RPMI7951 (cell line): ENCODE results near the gene SPRR2G. TPM values are rescaled to one million over a fixed set of nuclear protein-coding genes. Genes with fewer than 3 reads are reported as not detected.
"Not testable (repeated sequence)": the region's sequence is repeated elsewhere in the genome, so short reads cannot be mapped to it uniquely, and the experiment has no call there.

Experiments
- DNase-seq: peaks from one replicate; pipeline ENCODE4 v3.0.0-alpha.2; 2012; ENCODE audit warnings: low read depth
- total RNA-seq: library from RNA; depleted of rRNA; stranded (reverse); fragments of >200 nt; shearing (Covaris generic); gene quantifications from 2 replicates; pipeline ENCODE4 v1.2.3, GENCODE V29; 2014; rRNA removed

SPRR2G gene
- not detected in 2 replicates for total RNA-seq

- DNase-seq = no peak
These were observed at the start of gene SPRR2G for GRCh38 chr1:153150846-153151245. SPRR2G (minus strand) TSS chr1:153150890; CDS start chr1:153150110, 780 bp downstream.

GRCh38 chr1:153195216-153195615, 44.5 kb upstream of the SPRR2G start:
- DNase-seq = no peak

GRCh38 chr1:153194331-153195050, 43.8 kb upstream of the SPRR2G start:
- DNase-seq = no peak

- no peak for DNase-seq
These were observed 42.0 kb upstream of the SPRR2G start for GRCh38 chr1:153192697-153193096.

- no peak for DNase-seq
These were observed 39.7 kb upstream of the SPRR2G start for GRCh38 chr1:153190373-153190772.

GRCh38 chr1:153188301-153188700, 37.6 kb upstream of the SPRR2G start:
- not testable (repeated sequence) for DNase-seq

GRCh38 chr1:153180556-153180955, 29.9 kb upstream of the SPRR2G start:
- DNase-seq = no peak

GRCh38 chr1:153178922-153179321, 28.2 kb upstream of the SPRR2G start:
- no peak for DNase-seq

DNA sequence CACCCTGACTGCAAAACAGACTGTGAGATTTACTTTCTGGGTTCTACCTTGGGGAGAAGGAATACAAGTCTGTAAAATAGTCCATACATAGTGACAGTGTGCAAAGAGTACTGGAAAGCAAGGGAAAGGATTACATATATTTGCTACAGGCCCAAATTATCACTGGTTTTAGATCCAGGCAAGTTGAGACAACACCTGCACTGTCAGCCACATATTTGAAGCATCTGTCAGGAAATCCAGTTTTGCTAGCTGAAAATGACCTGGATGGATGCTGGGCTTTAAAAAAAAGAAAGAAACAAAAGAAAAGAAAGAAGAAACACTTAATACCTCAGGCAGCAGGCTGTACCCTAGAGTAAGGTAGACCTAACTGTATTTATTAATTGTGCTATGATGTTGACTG, 23.9 kb upstream of the SPRR2G start:
- DNase-seq = no peak

DNA sequence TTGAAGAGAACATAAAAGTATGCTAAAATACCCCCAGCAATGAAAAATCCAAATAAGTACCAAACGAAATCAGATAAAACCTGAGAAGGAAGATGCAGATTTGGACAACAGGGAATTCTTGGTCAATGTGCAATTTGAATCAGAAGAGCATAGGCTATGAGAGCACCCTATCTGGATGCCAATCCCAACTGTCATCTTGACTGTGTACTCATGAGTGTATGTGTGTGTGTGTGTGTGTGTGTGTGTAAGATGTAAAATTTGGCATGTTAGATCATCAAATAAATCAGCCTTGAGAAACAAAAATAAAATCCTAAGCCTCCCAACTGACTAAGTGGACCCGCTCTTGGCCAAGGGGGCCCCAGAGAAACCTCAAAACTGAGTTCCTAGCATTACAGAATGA, 18.0 kb upstream of the SPRR2G start:
- DNase-seq = no peak

DNA sequence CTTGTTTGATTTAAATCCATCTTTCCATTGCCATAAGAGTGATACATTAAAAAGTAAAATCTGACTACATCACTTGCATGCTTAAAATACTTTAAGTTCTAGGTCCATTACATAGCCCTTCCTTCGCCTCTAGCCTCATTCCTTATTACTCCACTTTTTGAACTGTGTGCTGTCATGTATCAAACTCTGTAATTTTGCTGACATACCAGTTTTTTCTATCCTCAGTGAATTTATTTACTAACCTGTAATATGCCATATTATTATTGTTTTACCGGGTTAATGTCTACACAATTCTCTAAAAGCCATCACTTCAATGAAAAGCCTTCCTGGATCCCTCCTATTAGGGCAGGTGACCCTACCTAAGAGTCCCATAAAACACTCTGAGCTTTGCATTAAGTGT, 4.9 kb upstream of the SPRR2G start:
- no peak for DNase-seq

GRCh38 chr1:153152481-153152880, 1.8 kb upstream of the SPRR2G start:
- DNase-seq = no peak

GRCh38 chr1:153141377-153141776, 9.3 kb downstream of the SPRR2G start:
- no peak for DNase-seq

DNA sequence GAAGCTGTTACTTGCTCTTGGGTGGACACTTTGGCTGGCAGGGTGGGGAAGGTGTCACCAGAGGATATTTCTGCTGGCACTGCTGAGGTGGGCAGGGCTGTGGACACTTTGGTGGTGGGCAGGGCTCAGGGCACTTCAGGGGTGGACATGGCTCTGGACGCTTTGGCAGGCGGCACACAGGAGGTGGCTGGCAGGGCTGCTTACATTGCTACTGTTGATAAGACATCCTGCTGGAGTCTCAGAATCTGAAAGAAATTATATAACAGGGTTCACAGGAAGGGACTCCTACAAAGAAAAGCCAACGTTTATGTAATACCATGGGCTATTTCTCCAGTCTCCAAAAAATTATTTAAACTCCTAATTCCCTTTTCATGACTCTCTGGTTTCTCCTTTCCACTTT, 10.2 kb downstream of the SPRR2G start:
- no peak for DNase-seq

GRCh38 chr1:153133743-153134142, 16.9 kb downstream of the SPRR2G start:
- DNase-seq = no peak

DNA sequence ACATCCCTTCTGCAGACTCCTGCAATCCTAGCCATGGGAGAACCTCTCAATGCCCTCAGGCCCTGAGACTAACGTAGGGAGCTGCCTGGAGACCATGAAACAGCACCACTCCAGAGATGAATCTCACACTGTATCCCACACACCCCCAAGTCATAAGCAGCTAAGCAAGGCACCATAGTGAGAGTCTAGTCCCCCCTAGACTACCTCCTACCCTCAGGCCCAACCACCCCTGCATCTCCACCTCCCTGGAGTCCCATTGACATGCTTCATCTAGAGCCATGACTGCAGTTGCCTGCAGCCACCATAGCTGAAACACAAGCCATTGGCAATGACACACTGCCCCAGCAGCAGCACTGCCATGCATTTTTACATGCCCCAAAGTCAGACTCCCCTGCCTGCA, 17.4 kb downstream of the SPRR2G start:
- DNase-seq = no peak

DNA sequence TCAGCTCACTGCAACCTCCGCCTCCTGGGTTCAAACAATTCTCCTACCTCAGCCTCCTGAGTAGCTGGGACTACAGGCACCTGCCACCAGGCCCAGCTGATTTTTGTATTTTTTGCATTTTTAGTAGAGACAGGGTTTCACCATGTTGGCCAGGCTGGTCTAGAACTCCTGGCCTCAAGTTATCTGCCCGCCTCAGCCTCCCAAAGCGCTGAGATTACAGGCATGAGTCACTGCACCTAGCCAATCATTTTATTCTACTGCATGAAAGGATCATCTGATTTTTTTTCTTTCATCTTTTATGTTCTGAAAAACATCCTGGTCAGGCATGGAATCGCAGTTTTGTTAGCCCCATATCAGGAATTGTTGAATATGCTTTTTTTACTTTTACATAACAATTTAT, 22.0 kb downstream of the SPRR2G start:
- DNase-seq = not testable (repeated sequence)

DNA sequence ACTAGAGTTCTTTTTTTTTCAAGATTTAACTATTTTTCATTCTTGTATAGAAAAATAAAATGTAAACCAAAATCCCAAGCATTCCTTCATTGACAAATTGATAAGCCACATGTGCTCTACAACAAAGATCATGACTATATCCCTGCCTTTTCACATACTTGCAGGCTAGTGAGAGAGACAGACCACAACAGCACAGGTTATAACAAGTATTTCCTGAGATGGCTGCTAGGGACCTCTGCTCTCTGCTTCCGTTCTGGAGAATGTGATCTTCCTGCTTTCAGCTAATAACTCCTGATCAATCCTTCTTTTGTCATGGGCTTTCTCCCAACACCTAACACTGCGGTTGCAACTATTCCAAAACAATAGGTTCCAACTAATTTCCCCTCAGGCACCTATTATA, 23.4 kb downstream of the SPRR2G start:
- no peak for DNase-seq

- no peak for DNase-seq
These were observed 25.2 kb downstream of the SPRR2G start for GRCh38 chr1:153125536-153125935.

DNA sequence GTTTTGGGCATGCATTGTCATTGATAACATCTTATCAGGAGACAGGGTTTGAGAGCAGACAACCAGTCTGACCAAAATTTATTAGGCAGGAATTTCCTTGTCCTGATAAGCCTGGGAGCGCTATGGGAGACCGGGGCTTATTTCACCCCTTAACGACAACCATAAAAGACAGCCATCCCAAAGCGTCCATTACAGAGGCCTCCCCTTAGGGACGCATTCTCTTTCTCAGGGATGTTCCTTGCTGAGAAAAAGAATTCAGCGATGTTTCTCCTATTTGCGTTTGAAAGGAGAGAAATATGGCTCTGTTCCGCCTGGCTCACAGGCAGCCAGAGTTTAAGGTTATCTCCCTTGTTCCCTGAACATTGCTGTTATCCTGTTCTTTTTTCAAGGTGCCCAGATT, 26.9 kb downstream of the SPRR2G start:
- not testable (repeated sequence) for DNase-seq

GRCh38 chr1:153122831-153123421, 27.8 kb downstream of the SPRR2G start:
- DNase-seq = no peak

DNA sequence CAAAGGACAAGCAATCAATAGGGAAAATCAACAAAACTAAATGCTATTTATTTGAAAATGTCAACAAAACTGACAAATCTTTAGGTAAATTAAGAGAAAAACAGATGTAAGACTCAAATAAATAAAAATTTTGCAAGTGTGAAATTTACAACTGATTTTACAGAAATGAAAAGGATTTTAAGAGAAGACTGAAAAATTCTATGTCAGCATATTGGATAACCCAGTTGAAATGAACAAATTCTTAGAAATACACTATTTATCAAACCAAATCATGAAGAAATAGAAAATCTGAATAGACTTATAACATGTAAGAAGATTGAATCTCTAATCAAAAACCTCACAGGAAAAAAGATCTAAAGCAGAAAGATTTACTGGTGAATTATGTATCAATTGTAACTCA, 29.7 kb downstream of the SPRR2G start:
- no peak for DNase-seq

DNA sequence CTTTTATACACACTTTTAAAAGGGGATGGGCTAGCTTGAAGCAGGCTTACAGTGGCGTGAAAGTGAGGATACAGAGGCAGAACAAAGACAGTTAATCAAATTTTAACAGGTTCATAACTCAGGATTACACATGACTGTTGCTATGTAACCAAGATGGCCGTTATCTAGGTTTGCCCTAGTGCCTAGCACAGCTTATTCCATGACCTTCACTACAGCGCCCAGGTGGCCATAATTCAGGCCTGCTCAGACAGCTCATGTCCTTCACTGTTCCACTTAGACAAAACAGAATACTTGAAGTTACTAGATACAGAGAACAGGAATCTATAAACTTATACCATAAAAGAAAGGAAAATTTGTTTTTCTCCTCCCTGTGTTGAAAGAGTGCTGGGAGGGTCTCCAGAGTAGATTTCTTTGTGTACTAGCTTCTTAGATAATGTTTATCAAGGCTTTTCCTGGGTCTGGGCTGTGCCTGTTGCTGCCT, 31.2 kb downstream of the SPRR2G start:
- no peak for DNase-seq
